AG08396 (cell line): ENCODE data around the gene HCRT.
"Not testable (repeated sequence)": the region's sequence is repeated elsewhere in the genome, so short reads cannot be mapped to it uniquely, and the experiment has no call there.

Experiments used
- DNase-seq: peaks from one replicate; pipeline ENCODE4 v3.0.0; 2012; ENCODE audit warnings: low spot score, mixed read lengths

The HCRT gene

GRCh38 chr17:42179335-42179734 lies 5.9 kb downstream of the HCRT start:
- no peak for DNase-seq

- DNase-seq = no peak
Observed at GRCh38 chr17:42178817-42179216, 6.4 kb downstream of the HCRT start.

GRCh38 chr17:42177684-42178083 lies 7.6 kb downstream of the HCRT start:
- DNase-seq = no peak

GRCh38 chr17:42174126-42174783 lies 11.0 kb downstream of the HCRT start:
- no peak for DNase-seq

GRCh38 chr17:42171831-42172230 lies 13.4 kb downstream of the HCRT start:
- DNase-seq = no peak

- DNase-seq = no peak
Observed at GRCh38 chr17:42169351-42169750, 15.9 kb downstream of the HCRT start.

- DNase-seq = no peak
Observed at GRCh38 chr17:42167807-42168206, 17.4 kb downstream of the HCRT start.

GRCh38 chr17:42166196-42166763 lies 19.0 kb downstream of the HCRT start:
- no peak for DNase-seq

GRCh38 chr17:42165751-42166150 lies 19.5 kb downstream of the HCRT start:
- DNase-seq = no peak

GRCh38 chr17:42163696-42164407 lies 21.4 kb downstream of the HCRT start:
- DNase-seq = no peak

GRCh38 chr17:42163113-42163512 lies 22.1 kb downstream of the HCRT start:
- DNase-seq = no peak

- DNase-seq = no peak
Observed at GRCh38 chr17:42160531-42160910, 24.7 kb downstream of the HCRT start.

- DNase-seq = no peak
Observed at GRCh38 chr17:42159796-42160530, 25.3 kb downstream of the HCRT start.

- DNase-seq = no peak
Observed at GRCh38 chr17:42155614-42156045, 29.6 kb downstream of the HCRT start.

GRCh38 chr17:42153919-42154742 lies 31.1 kb downstream of the HCRT start:
- DNase-seq = no peak

GRCh38 chr17:42146911-42147607 lies 38.2 kb downstream of the HCRT start:
- DNase-seq = no peak

GRCh38 chr17:42143138-42143537 lies 42.1 kb downstream of the HCRT start:
- DNase-seq = not testable (repeated sequence)

GRCh38 chr17:42142371-42142896 lies 42.8 kb downstream of the HCRT start:
- DNase-seq = peak; percentile 60

- DNase-seq = no peak
Observed at GRCh38 chr17:42141382-42141781, 43.9 kb downstream of the HCRT start.

GRCh38 chr17:42140690-42141089 lies 44.6 kb downstream of the HCRT start:
- DNase-seq = not testable (repeated sequence)
